Neural cell (in vitro differentiated cells): ENCODE data around the gene KATNAL1. TPM values are rescaled to one million over a fixed set of nuclear protein-coding genes. Genes with fewer than 3 reads are reported as not detected.

Source experiments
- H2AFZ ChIP-seq: fragments of 200-600, 300-800 bp; sonication (generic), shearing (Covaris generic); 2 replicates; pipeline ENCODE4 v1.6.0; 2014; ENCODE audit warnings: low read depth, mild to moderate bottlenecking, antibody characterized with exemption, low read length, moderate library complexity
- H3F3A ChIP-seq: fragments of 200-600 bp; shearing (Covaris generic); 2 replicates; pipeline ENCODE4 v1.6.1; 2016; ENCODE audit warnings: mild to moderate bottlenecking, moderate library complexity, mixed read lengths, antibody characterized with exemption, low read length; ENCODE audit not compliant: insufficient read depth, poor library complexity, severe bottlenecking
- H3K27ac ChIP-seq: fragments of 200-600, 300-800 bp; sonication (generic), shearing (Covaris generic); 2 replicates; pipeline ENCODE4 v1.5.1; 2014; ENCODE audit warnings: mild to moderate bottlenecking, low read length, moderate library complexity
- H3K27me3 ChIP-seq: fragments of 300-800, 200-600 bp; sonication (generic), shearing (Covaris generic); 2 replicates; pipeline ENCODE4 v1.6.0; 2014; ENCODE audit warnings: mild to moderate bottlenecking, low read depth, low read length, moderate library complexity; ENCODE audit not compliant: insufficient read depth
- H3K36me3 ChIP-seq: fragments of 300-800, 200-600 bp; sonication (generic), shearing (Covaris generic); 2 replicates; pipeline ENCODE4 v1.5.1; 2014; ENCODE audit warnings: mild to moderate bottlenecking, antibody characterized with exemption, low read length, moderate library complexity; ENCODE audit not compliant: insufficient read depth
- H3K4me2 ChIP-seq: fragments of 300-800, 200-600 bp; sonication (generic), shearing (Covaris generic); 2 replicates; pipeline ENCODE4 v1.6.0; 2014; ENCODE audit warnings: mild to moderate bottlenecking, low read length
- H3K4me3 ChIP-seq: fragments of 300-800, 200-600 bp; sonication (generic), shearing (Covaris generic); 2 replicates; pipeline ENCODE4 v1.5.1; 2014; ENCODE audit warnings: mild to moderate bottlenecking, low read length, moderate library complexity
- H3K79me2 ChIP-seq: fragments of 200-600 bp; shearing (Covaris generic); replicated peaks from 2 replicates; pipeline ENCODE4 v1.6.0; 2014; ENCODE audit warnings: mild to moderate bottlenecking, low read length, moderate library complexity; ENCODE audit not compliant: insufficient read depth
- H3K9ac ChIP-seq: fragments of 300-800, 200-600 bp; sonication (generic), shearing (Covaris generic); 2 replicates; pipeline ENCODE4 v1.6.1; 2016; ENCODE audit warnings: mild to moderate bottlenecking, low read length, mixed read lengths
- H3K9me2 ChIP-seq: fragments of 200-600 bp; shearing (Covaris generic); 2 replicates; pipeline ENCODE4 v1.6.1; 2016; ENCODE audit warnings: mild to moderate bottlenecking, low read length, mixed read lengths; ENCODE audit not compliant: insufficient read depth
- H3K9me3 ChIP-seq: fragments of 200-600, 300-800 bp; sonication (generic), shearing (Covaris generic); 2 replicates; pipeline ENCODE4 v1.6.1; 2016; ENCODE audit warnings: mild to moderate bottlenecking, mixed run types, low read length, moderate library complexity, mixed read lengths
- H4K20me1 ChIP-seq: fragments of 200-600 bp; shearing (Covaris generic); 2 replicates; pipeline ENCODE4 v1.6.1; 2016; ENCODE audit warnings: mild to moderate bottlenecking, mixed run types; ENCODE audit not compliant: insufficient read depth
- EP300 ChIP-seq: fragments of 450-650 bp; conservative IDR thresholded peaks from 2 replicates; pipeline ENCODE4 v1.6.1; 2014; ENCODE audit warnings: antibody characterized with exemption, mild to moderate bottlenecking, moderate library complexity; ENCODE audit not compliant: poor library complexity, severe bottlenecking
- EZH2 ChIP-seq: fragments of 200-600, 300-800 bp; shearing (Covaris generic), sonication (generic); IDR thresholded peaks from 2 replicates; pipeline ENCODE4 v1.6.1; 2014; ENCODE audit warnings: antibody characterized with exemption, low read length, borderline replicate concordance, mild to moderate bottlenecking; ENCODE audit not compliant: insufficient read depth, poor library complexity, severe bottlenecking
- MXI1 ChIP-seq: fragments of 450-650 bp; conservative IDR thresholded peaks from 2 replicates; pipeline ENCODE4 v1.6.1; 2014; ENCODE audit warnings: antibody characterized with exemption, mild to moderate bottlenecking; ENCODE audit not compliant: poor library complexity, severe bottlenecking
- POLR2AphosphoS5 ChIP-seq: IDR thresholded peaks from 2 replicates; pipeline ENCODE4 v1.6.1; 2012
- RAD21 ChIP-seq: fragments of 450-650 bp; conservative IDR thresholded peaks from 2 replicates; pipeline ENCODE4 v1.6.1; 2014; ENCODE audit warnings: antibody characterized with exemption, mild to moderate bottlenecking, moderate library complexity
- SMC3 ChIP-seq: fragments of 450-650 bp; conservative IDR thresholded peaks from 2 replicates; pipeline ENCODE4 v1.6.1; 2014; ENCODE audit warnings: antibody characterized with exemption, mild to moderate bottlenecking, moderate library complexity; ENCODE audit not compliant: poor library complexity
- TAF1 ChIP-seq: IDR thresholded peaks from 2 replicates; pipeline ENCODE4 v1.6.1; 2012; ENCODE audit warnings: low read depth
- polyA plus RNA-seq: library from polyadenylated mRNA; depleted of rRNA; stranded (reverse); fragments of >200 nt; gene quantifications from 2 replicates; pipeline ENCODE4 v1.2.3, GENCODE V29; 2014
- TF ChIP-seq, protein P1 (sequence below): IDR thresholded peaks from 2 replicates; pipeline ENCODE4 v1.6.1; 2012; ENCODE audit warnings: borderline replicate concordance
- TF ChIP-seq, protein P2 (sequence below): fragments of 450-650 bp; IDR thresholded peaks from 2 replicates; pipeline ENCODE4 v1.5.1; 2014; ENCODE audit warnings: antibody characterized with exemption, mild to moderate bottlenecking, moderate library complexity; ENCODE audit not compliant: poor library complexity, severe bottlenecking

Gene KATNAL1
- polyA plus RNA-seq, 1 donor from 2014 or later: 24.9 TPM

- peak overlapping the region; percentile 9 for H3K9ac ChIP-seq
- no peak overlapping the region for H3K4me2 ChIP-seq
- H3F3A ChIP-seq: no peaks in the 10 kb centered on the region
- H3K27ac ChIP-seq: peak overlapping the region; percentile 37
- H3K9me2 ChIP-seq: no peaks in the 10 kb centered on the region
- no peak for TF ChIP-seq MXI1
- TF ChIP-seq, protein P1, sequence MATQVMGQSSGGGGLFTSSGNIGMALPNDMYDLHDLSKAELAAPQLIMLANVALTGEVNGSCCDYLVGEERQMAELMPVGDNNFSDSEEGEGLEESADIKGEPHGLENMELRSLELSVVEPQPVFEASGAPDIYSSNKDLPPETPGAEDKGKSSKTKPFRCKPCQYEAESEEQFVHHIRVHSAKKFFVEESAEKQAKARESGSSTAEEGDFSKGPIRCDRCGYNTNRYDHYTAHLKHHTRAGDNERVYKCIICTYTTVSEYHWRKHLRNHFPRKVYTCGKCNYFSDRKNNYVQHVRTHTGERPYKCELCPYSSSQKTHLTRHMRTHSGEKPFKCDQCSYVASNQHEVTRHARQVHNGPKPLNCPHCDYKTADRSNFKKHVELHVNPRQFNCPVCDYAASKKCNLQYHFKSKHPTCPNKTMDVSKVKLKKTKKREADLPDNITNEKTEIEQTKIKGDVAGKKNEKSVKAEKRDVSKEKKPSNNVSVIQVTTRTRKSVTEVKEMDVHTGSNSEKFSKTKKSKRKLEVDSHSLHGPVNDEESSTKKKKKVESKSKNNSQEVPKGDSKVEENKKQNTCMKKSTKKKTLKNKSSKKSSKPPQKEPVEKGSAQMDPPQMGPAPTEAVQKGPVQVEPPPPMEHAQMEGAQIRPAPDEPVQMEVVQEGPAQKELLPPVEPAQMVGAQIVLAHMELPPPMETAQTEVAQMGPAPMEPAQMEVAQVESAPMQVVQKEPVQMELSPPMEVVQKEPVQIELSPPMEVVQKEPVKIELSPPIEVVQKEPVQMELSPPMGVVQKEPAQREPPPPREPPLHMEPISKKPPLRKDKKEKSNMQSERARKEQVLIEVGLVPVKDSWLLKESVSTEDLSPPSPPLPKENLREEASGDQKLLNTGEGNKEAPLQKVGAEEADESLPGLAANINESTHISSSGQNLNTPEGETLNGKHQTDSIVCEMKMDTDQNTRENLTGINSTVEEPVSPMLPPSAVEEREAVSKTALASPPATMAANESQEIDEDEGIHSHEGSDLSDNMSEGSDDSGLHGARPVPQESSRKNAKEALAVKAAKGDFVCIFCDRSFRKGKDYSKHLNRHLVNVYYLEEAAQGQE: peak; percentile 18
- TF ChIP-seq SMC3: no peak
- no peak for TF ChIP-seq EZH2
- H3K9me3 ChIP-seq: no peaks in the 10 kb centered on the region
- no peaks in the 10 kb centered on the region for H3K27me3 ChIP-seq
- H3K36me3 ChIP-seq: no peaks in the 10 kb centered on the region
- no peak overlapping the region for H2AFZ ChIP-seq
- H4K20me1 ChIP-seq: no peaks in the 10 kb centered on the region
- H3K4me3 ChIP-seq: peak overlapping the region; percentile 33
- no peaks in the 10 kb centered on the region for H3K79me2 ChIP-seq
Measured at GRCh38 chr13:30257468-30258099, 49.8 kb downstream of the KATNAL1 start.

GRCh38 chr13:30256713-30257467, 50.5 kb downstream of the KATNAL1 start:
- H3K9ac ChIP-seq: peak overlapping the region; percentile 9

More at GRCh38 chr13:30256713-30257467, 50.5 kb downstream of the KATNAL1 start:
- Histone ChIP-seq H3K9me2 (no peaks in the 10 kb centered on the region), H3F3A (no peaks in the 10 kb centered on the region), H3K27me3 (no peaks in the 10 kb centered on the region), H3K27ac (peak overlapping the region; percentile 37), H3K4me2 (no peak overlapping the region), H2AFZ (no peak overlapping the region), H3K79me2 (no peaks in the 10 kb centered on the region), H3K36me3 (no peaks in the 10 kb centered on the region), H4K20me1 (no peaks in the 10 kb centered on the region), H3K4me3 (peak overlapping the region; percentile 33), H3K9me3 (no peaks in the 10 kb centered on the region)
- TF ChIP-seq EZH2 (no peak), EP300 (no peak), POLR2AphosphoS5 (no peak), MXI1 (no peak), TAF1 (no peak), SMC3 (no peak), RAD21 (no peak)
- TF ChIP-seq, protein P2, sequence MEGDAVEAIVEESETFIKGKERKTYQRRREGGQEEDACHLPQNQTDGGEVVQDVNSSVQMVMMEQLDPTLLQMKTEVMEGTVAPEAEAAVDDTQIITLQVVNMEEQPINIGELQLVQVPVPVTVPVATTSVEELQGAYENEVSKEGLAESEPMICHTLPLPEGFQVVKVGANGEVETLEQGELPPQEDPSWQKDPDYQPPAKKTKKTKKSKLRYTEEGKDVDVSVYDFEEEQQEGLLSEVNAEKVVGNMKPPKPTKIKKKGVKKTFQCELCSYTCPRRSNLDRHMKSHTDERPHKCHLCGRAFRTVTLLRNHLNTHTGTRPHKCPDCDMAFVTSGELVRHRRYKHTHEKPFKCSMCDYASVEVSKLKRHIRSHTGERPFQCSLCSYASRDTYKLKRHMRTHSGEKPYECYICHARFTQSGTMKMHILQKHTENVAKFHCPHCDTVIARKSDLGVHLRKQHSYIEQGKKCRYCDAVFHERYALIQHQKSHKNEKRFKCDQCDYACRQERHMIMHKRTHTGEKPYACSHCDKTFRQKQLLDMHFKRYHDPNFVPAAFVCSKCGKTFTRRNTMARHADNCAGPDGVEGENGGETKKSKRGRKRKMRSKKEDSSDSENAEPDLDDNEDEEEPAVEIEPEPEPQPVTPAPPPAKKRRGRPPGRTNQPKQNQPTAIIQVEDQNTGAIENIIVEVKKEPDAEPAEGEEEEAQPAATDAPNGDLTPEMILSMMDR: no peak
- TF ChIP-seq, protein P1: no peak
